Left lobe of liver (tissue), 2 donors: ENCODE data around the gene SRGAP1. TPM values are rescaled to one million over a fixed set of nuclear protein-coding genes. Genes with fewer than 3 reads are reported as not detected.
"Not testable (repeated sequence)": the region's sequence is repeated elsewhere in the genome, so short reads cannot be mapped to it uniquely, and the experiment has no call there.

Experiments
- ATAC-seq: fragments of 200-7000 bp; cut with Tn5 transposase; one replicate; pipeline ENCODE4 v1.9.1; 2020; ENCODE audit warnings: mild to moderate bottlenecking, moderate library complexity
- DNase-seq: peaks from one replicate; pipeline ENCODE4 v3.0.0-alpha.2; 2020; ENCODE audit warnings: low spot score
- total RNA-seq: library from RNA; stranded (reverse); gene quantifications from one replicate; pipeline ENCODE4 v1.2.1, GENCODE V29; 2021
- donor health status: DM: no; HTN: no; CAD: no; lungs with moderate emphysema.
- donor health status: DM: no; HTN: yes; CAD: no.

Gene SRGAP1
- total RNA-seq, 1 donor from 2014 or later: 1.1 TPM

DNA sequence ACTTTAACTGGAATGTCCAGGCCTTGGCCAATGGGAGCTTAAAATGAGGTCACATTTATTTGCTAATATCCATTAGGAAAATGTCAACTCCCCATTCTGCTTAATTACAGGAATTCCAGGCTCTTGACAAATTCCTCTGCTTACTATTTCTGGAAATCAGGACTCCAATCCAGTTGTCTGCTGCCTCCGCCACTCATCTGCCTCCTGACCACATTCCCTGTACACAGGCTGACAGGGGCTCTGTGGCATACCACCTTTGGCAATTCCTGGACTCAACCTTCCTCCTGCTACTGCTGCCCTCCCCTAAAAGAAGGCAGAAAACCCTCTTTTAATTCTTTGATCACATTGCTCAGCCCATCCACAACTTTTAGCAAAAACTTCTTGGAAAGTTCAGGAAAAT lies 339.7 kb downstream of the SRGAP1 start:
- ATAC-seq: no peak

DNA sequence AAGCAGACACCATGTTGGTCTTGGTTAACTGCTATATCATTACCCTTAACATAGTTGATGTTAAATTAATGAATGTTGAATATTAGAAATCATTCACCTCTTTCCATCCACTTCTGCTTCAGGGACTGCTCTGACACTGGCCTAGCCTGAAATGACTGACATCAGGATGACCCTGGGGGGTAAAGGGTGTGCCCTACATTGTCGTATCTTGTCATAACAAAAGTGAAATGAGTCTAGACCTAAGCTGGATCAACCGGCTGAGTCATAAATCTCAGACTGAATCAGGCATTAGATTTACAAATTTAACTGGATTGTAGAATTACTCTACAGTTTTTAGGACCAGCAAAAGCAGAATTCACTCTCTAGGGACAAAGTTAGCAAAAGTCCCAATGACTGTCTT lies 342.3 kb downstream of the SRGAP1 start:
- no peak for ATAC-seq
- DNase-seq: no peak

More for the DNA sequence above, 339.7 kb downstream of the SRGAP1 start:
- DNase-seq: no peak

DNA sequence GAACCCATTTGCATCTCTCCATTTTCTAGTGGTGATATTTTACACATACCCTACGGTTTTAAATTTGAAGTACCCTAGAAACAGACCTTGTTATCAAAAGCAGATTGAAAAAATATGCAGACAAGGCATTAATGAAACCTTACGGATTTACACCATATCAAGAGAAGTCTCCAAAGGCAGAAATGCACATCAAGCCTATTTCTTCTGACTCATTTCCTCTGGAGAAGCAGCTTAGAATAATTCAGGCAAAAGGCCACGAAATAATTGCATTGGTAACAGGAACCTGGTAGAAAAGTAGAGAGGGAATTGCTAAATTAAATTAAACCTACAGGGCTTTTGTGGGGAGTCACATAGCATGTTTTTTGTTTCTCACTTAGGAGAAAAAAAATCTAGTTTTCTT lies 342.9 kb downstream of the SRGAP1 start:
- DNase-seq (no peak), ATAC-seq (no peak)

DNA sequence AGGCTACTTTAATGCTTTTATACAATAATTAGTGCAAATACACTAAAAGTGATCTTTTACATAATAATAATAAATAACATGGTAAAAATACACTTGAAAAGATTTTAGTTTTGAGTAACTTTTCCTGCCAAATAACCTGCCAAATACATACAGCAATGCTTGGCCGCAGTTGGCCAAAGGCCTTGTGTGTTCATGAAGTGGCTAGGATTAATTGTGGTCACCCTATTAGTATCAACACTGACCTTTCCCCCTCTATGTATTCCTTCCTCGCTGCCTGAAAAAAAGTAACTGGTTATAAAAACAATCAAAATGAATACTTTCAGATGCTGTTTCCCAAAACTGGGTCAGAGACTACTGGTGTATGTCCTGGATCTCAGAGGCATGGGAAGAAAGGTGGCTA lies 343.3 kb downstream of the SRGAP1 start:
- DNase-seq (no peak), ATAC-seq (no peak)

DNA sequence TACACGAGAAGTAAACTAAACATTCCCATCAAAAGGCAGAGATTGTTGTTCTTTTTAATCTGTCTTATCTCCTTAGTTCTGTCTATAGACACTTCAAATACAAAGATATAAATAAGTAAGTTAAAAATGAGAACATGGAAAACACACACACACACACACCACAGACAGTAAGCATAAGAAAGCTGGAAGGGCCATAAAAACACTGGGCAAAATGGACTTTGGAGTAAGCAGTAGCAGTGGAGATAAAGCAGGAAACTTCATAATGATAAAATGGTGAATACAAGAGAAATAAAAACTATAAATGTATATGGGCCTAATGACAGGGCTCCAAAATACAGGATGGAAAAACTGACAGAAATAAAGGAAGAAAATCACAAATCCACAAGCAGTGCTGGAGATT lies 345.0 kb downstream of the SRGAP1 start:
- ATAC-seq (no peak), DNase-seq (no peak)

DNA sequence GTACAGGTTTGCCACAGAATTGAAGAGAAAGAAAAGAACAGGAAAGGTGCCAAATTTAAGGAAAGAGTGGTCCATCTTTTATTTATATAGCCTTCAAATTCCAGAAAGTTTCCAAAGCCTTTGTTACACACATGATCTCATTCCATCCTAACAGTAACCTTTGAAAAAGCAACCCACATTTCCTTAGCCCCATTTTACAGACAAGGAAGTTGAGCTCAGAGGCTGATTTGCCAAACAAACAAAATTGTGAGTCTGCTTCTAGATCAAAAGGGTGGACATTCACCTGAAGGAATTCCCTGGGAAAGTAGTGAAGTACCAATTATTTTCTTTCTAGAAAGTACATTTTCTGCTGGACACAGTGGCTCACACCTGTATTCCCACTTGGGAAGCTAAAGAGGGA lies 345.6 kb downstream of the SRGAP1 start:
- DNase-seq (no peak), ATAC-seq (no peak)

DNA sequence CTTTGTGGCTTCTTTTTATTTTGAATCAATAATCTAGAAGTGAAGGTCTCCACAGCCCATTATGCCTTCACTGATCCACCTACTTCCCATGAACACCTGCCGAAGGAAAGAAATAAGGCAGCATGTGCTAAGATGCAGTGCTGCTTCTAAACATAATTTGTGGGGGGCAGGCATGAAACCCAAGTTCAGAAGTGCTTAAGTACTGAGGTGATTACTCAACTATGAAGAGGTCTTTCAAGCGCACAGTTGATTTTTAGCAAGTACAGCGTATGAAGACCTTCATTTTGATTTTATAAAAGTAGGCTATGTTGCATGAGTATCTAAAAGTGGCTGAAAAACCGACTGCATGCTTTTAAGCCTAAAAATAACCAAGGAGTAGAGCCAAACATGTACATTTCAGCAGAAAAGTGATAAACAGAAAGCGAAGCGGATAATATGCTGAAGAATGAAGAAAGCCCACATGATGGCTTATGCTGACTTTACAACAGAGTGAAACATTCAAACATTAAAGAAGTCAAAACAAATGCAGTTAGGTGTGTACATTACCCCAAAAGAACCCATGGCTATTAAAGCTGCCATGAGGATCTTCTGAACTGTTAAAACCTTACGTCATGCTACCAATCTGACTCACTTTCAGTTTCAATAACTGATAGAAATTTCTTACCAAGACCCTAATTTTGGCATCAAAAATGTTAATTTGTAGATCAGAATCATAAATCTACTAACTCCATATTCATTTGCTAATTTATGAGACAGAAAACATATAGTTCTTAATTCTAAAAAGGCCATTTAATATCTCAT lies 348.3 kb downstream of the SRGAP1 start:
- DNase-seq: no peak
- ATAC-seq: no peak

DNA sequence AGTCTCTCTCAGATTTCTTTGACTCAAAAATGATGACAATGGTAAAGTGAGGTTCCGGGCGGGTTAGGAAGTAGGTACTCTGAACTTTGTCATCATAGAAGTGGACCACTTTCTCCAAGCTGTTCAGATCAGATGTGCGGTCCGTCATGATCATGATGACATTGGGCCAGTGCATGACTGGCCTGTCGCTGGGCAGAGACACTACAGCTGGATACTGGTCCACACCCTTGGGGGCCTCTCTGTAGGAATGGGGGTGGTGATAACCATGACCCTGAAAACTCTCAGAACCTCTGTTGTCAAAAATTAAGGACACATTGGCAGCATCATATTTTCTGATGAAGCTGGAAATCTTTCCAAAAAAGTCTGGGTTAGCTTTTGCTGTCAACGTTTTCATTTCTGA lies 349.4 kb downstream of the SRGAP1 start:
- no peak for ATAC-seq

DNA sequence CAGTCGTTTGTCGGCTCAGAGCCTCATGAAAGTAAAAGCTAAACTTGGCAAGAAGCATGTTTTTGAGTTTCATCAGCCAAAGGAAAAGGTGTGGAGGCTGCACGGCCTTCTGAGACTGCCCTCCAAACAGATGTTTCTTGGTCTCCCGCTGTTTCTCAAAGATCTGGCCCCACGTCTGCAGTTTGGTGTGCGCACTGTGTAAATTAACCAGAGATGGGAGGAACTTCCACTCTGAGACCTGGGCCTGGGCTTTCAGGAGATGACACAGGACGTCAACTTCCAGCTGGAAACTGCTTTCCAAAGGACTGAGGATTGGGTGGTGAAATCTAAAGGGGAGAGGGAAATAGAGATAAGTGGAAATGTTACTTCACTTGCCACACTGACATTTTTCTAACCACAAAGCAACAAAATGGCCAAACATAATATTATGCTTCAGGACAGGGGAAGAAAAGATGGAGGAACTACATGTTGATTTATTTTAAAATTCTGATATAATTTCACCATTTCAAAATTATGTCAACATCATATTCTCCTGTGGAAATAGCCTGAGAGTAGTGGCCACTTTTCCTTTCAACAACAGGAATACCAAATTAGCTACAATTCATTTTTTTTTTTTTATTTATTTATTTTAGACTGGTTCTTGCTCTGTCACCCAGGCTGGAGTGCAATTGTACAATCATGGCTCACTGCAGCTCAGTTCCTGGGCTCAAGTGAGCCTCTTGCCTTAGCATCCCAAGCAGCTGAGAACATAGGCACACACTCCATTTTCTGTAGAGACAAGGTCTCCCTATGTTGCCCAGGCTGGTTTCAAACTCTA lies 350.0 kb downstream of the SRGAP1 start:
- DNase-seq (no peak), ATAC-seq (no peak)

More for the DNA sequence above, 349.4 kb downstream of the SRGAP1 start:
- no peak for DNase-seq

DNA sequence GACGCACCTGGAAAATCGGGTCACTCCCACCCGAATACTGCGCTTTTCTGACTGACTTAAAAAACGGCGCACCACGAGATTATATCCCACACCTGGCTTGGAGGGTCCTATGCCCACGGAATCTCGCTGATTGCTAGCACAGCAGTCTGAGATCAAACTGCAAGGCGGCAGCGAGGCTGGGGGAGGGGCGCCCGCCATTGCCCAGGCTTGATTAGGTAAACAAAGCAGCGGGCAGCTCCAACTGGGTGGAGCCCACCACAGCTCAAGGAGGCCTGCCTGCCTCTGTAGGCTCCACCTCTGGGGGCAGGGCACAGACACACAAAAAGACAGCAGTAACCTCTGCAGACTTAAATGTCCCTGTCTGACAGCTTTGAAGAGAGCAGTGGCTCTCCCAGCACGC lies 351.3 kb downstream of the SRGAP1 start:
- DNase-seq, ATAC-seq: not testable (repeated sequence)

DNA sequence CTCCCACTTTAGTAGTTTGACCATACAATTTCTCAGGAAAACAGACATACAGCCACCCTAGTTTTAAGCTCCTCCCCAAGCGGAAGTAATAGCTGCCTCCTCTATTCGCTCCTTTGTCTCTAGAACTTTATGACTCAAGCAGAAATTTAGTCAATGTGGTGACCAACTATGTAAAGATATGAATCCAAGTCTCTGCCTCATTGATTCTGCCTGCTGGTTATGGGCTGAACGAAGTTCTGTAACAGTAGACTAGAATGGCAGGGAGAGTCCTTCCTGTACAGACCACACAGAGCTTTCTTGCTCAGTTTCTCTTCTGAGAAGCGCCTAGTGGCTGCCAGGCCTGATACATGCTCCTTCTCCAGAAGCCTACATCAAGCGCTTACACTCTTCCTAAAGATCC lies 358.5 kb downstream of the SRGAP1 start:
- ATAC-seq (no peak), DNase-seq (no peak)

DNA sequence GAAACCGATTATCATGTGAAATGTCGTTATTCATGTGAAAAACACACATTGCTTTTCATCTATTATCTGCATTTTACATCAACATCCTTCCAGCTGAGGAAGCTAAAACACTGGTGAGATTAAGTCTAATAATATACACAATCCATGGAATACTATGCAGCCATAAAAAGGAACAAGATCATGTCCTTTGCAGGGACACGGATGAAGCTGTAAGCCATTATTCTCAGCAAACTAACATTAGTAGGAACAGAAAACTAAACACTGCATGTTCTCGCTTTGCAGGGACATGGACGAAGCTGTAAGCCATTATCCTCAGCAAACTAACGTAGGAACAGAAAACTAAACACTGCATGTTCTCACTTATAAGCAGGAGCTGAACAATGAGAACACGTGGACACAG lies 359.3 kb downstream of the SRGAP1 start:
- no peak for ATAC-seq

DNA sequence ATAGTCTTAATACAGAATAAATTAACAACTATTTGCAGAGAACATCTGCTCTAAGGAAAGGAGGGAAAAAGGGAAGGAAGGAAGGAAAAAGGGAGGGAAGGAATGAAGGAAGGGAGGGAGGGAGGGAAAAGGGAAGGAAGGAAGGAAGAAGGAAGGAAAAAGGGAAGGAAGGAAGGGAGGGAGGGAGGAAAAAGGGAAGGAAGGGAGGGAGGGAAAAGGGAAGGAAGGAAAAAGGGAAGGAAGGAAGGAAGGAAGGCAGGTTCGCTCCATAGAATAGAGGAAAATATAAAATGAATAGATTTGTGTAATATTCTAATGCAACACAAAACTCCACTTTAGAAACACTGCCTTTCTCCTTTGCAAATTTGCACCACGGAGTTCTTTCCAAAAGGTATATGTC lies 361.0 kb downstream of the SRGAP1 start:
- ATAC-seq (no peak), DNase-seq (no peak)

More for the DNA sequence above, 359.3 kb downstream of the SRGAP1 start:
- DNase-seq: no peak

DNA sequence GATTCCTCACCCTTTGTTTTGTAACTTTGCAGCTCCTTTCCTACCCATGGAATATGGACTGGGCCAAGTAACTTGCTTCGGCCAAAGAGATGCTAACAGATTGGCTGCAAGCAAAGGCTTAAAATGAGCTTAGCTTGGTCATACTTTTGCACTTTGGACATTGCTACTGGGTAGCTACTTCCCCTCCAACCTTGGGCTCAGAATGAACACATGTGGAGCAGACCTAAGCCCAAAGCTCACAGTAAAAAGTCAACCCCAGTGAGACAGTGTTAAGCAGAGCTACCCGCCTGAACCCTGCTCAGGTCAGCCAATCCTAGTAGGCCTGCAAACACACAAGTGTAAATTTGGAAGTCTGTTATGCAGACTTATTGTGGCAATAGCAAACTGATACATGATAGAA lies 363.0 kb downstream of the SRGAP1 start:
- DNase-seq (no peak), ATAC-seq (no peak)

Other genes with a start within 250 kb of the SRGAP1 start
- not detected for gene DPY19L2, start 176.2 kb upstream of the SRGAP1 start, total RNA-seq
- 9.8 TPM for gene RXYLT1, start 64.8 kb upstream of the SRGAP1 start, total RNA-seq